Measurements from ENCODE around the gene POLR1B.

DNA sequence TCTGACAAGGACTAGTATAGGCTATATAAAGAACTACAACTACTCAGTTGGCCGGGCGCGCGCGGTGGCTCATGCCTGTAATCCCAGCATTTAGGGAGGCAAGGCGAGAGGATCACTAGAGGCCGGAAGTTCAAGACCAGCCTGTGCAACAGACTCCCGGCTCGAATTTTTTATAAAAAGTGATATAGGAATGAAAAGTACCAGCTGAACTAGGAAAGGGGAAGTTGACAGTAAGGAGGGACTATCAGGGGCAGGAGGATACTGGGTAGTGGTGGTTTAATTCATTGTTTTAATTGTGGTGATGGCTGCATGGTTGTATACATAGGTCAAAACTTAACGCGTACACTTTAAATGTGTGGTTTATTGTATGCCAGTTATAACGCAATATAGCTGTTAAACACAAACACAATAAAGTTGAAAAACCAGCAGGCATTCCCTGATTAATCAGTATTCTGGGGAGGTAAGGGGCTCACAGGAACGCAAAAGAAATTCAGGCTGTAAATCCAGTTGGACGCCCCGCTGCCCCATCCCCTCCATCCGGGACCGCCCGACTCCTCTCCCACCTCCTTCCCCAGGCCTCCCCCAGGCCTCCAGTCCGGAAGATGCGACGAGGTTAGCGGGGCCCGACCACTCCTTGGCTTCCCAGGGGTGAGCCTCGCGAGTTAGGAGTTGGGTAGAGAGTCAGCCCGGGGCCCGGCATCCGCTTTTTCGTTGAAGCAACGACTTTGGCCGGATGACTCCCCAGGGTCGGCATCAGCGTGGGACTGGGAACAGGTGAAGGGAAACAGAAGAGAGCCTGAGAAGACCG lies 746 bp upstream of the POLR1B start:
- TF ChIP-seq EZH2 (IDR thresholded peaks at IDR 0.05; ENCODE audit: low read length, unreplicated experiment) = no peak
- TF ChIP-seq, protein P1, sequence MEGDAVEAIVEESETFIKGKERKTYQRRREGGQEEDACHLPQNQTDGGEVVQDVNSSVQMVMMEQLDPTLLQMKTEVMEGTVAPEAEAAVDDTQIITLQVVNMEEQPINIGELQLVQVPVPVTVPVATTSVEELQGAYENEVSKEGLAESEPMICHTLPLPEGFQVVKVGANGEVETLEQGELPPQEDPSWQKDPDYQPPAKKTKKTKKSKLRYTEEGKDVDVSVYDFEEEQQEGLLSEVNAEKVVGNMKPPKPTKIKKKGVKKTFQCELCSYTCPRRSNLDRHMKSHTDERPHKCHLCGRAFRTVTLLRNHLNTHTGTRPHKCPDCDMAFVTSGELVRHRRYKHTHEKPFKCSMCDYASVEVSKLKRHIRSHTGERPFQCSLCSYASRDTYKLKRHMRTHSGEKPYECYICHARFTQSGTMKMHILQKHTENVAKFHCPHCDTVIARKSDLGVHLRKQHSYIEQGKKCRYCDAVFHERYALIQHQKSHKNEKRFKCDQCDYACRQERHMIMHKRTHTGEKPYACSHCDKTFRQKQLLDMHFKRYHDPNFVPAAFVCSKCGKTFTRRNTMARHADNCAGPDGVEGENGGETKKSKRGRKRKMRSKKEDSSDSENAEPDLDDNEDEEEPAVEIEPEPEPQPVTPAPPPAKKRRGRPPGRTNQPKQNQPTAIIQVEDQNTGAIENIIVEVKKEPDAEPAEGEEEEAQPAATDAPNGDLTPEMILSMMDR (conservative IDR thresholded peaks at IDR 0.05; ENCODE audit: low read depth, low read length) = no peak
- TF ChIP-seq EZH2phosphoT487 (IDR thresholded peaks at IDR 0.05; ENCODE audit: borderline replicate concordance, low read length) = no peak
